ENCODE results near the gene ADAMTSL4.
"Not testable (repeated sequence)": the region's sequence is repeated elsewhere in the genome, so short reads cannot be mapped to it uniquely, and the experiment has no call there.

ADAMTSL4 gene

DNA sequence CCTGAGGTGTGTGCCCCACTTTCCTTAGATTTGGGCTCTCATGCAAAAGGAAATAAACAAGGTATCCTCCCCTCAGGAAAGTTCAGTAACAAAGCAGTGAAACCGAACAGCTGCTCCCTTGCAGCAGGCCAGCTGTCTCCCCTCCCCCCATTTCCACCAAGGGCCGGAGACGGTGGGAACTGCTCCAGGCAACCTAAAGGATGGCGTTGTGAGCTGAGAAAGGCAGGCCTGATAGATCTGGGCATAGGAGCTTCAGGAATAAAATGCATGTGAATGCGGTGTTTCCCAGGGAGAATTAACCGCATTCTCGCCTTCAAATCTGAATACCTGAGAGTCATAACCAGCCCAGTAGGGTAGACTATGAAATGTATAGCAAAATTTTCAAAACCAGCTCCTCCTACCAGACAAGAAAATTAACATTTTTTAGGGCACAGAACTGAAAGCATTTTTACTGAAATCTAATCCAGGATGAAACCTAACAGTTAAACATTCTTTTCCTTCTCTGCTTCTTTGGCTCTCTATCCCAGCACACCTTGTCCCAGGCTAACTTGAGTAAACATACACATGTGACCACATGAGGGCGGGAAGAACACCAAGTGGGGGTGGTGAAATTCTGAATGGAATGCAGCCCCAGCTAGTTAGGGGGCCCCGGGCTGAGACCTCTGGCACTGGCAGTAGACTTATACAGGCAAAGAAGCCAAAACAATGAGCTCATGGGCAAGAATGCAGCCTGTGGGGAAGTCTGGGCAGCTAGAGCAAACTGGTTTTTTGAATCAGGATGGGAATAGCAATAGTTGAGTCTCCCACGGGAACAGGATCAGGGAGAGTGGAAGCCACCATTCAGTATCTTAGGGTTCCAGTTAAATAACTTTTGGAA, 18.7 kb downstream of the ADAMTSL4 start:
- no peak for DNase-seq

DNA sequence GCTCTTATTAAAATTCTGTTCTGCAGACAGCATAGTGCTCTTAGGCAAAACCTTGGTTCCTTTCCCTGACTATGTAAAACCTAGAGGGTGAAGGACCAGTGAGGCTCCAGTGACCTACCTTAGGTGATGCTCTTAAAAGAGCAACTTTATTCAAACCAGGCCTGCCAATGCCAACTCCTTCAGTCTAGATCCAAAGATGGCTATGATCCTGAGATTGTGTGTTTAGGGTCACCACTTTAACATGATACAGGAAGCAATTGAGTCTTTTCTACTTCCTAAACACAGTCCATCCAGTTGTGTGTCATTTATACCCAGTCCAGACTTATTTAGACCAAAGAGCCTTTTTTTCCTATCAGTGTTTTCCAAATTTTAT, 19.4 kb downstream of the ADAMTSL4 start:
- no peak for DNase-seq

DNA sequence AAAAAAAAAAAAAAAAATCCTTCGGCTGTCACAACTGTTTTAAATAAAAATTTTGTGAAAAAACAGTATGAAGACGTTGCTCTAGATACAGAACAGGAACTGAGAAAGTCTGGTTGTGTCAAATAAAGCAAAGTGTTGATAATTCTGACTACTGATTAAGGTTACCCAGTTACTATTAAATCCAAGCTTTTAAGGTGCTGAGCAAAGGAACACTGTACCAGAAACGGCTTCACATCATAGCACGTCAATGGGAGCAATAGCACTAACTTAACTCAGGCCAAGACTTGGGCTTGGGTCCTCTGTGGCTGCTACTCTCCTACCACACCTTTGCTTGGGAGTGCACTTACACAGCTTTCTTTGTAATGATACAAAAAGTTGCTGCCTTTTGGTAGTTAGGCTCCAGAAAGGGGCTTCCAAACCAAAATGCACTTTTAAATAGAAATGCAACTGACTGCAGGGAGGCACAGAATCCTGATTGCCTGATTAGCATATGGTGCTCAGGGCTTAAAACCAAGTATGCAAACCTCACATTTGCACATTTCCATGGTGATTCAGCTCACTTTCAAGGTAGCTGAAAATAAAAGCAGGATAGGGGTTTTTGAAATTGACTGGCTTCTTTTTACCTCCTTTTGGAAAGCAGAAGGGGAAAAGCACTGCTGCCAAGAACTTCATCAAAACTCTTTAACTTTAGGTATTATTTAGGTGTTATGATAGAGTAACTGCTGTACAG, 23.9 kb downstream of the ADAMTSL4 start:
- no peak for DNase-seq

DNA sequence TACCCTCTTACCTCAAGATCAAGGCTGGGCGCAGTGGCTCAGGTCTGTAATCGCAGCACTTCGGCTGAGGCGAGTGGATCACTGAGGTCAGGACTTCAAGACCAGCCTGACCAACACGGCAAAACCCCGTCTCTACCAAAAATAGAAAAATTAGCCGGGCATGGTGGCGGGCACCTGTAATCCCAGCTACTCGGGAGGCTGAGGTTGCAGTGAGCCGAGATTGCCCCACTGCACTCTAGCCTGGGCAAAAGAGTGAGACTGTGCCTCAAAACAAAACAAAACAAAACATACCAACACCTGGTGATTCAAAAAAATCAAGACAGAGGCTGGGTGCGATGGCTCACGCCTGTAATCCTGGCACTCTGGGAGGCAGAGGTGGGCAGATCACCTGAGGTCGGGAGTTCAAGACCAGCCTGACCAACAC, 24.5 kb downstream of the ADAMTSL4 start:
- DNase-seq = not testable (repeated sequence)

DNA sequence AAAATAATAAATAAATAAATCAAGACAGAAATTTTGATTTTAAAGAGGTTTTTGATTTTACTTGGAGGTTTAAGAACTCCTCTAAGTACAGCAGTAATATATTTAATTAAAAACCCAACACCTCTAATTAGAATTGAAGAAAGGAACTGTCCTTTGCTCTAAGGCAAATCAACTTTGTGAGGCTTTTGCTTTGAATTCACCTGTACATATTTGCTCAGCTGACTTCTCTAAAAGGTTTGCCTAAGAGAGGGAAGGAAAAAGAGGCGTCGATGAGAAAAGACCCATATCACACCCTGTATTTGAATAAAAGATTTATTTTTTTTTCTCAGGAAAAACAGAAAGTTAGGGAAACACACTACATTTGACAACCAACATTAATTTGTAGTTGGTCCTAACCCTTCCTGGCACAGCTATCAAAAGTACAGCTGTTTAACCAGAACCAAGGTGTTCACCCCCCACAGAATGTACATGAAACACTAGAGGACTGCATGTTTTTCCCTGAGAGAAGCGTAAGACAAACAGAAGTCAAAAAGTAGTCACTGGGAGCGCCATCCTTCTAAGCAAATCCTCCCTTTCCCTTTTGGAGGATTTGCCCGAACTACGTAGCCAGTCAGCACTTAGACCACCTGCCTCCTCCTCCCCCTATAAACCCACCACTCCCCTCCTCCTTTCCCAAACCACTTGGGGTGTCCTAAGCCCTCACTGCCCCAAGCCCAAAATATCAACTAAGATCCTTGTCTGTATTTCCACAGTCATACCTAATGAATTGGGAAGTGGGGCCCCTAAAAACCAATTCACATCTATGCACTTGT, 25.3 kb downstream of the ADAMTSL4 start:
- no peak for DNase-seq

DNA sequence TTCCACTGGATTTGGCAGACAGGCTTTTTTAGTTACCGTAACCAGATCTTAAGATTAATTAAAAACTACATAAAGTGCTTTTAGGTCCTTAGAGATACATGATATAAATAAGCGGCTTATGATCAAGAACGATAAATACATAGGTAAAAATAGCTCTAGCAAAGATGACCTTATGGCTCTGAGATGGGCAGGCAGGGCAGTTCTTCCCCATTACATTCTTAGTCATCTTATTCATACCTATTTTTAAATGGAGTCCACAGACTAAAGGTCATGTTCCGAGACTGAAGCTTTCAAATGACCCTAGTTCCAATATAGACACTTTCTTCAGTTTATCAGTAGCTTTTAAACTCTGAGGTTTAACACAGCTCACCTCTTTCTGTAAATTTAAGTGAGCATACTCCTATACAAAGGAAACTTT, 25.9 kb downstream of the ADAMTSL4 start:
- DNase-seq = no peak

DNA sequence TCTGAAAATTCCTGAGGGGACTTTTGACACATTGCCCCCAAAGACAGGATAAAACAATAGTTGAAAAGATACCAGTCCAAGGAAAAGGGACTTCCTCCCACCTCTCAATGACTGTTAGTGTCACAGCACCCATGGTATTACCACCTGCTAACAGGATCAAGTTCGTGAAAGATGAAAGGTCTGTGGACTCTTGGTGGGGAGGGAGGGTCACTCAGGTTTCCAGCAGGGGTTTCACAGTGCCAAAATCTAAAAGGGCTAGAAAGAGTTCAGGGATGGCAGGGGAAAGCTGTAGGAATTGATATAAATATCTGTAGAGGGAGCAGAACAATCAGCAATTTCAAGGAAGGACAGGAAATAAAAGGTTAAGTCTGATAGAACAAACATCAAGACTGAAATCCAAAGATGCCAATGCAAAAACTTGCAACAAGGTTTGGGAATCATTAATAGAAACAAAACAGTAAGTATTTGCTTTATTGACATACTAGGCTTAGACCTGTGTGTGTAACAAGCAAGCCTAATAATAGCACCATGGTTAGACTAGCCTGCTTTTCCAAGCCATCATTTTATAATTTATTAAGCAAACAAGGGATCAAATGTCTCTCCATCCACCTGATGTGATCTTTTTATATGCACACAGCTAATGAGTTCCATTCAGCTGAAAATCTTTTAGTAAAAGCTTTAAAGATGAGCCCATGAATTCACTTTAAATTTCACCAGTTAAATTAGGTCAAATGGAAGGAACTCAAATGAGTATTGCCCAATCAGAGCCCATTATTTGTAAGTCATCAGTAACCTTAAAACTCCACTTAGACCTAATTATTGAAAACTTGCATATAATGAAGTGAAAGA, 26.5 kb downstream of the ADAMTSL4 start:
- DNase-seq = no peak

DNA sequence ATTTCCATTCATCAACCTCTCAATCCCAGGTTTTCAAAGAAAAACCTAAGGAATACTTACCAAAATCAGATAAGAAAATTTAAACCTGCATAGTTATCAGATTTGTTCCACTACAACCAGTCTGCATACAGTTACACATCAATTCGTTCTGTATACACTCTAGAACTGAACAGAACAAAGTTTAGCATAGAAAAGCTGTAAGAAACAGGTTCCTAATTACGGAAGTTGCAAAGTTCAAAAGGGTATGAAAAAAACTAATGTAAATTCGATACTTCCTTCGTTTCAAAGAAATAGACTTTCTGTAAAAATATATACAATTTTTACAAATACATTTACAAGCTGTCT, 27.1 kb downstream of the ADAMTSL4 start:
- no peak for DNase-seq

DNA sequence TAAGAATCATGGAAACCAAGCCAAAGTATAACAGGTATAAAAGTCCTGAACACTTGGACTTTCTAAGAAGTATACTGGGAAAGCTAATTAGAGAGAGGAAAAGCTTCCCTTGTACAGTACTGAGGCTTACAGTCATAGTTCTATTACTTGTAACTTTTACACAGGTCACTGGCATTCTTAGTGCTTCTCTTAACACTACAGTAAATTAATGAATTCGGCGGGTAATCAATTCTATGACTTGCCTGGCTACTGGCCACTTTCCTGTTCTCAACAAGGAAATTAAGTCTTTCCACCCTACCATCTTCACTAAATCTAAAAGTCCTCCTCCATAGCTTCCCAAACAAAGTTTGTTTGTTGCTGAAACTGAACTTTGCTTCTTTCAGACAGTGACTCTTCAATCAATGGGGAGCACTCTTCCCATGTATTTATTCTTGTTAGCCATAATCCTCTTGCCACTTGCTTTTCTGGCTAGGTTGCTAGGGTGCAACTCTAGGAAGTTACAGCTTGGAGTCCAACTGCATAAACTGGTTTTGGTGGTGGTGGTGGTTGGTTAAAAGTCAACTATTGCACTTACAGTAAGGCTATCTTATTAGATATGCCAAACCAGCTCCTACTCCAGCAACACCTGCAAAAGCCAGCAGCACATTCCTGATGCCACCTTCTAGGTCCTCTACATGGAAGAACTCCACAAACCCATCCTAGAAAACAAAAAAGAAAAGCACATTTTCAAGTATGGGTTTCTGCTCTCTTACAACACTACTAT, 27.8 kb downstream of the ADAMTSL4 start:
- DNase-seq = no peak

DNA sequence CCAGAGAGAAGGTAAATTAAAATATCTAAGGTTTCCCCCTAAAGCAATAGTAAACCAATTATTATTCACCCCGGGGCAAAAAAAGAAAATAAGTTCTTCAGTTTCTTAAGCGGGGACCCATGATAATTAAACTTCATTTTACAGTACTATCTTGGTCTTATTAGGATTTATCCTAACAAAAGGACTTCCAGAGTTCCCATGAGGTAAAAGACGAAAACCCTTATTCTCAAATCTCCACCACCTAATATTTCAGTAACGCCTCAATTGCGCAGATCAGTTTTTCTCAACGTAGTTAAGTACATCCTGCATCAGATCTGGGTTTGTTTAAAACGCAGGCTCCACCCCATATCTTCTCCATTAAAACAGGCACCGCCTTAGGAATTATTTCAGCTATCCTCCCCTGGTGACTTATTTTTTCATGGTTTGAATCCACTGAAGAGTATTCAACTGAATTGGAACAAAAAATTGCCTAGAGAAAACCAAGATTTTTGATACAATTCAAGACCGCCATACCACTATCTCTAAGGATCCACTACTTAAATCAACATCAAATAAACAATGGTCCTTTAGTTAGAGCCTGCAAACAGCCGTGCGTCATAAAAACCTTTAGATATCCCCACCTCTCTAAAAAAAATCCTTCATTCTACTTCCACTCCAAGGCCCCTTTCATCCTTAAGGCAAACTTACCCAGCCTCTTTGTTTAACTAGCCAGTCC, 28.5 kb downstream of the ADAMTSL4 start:
- no peak for DNase-seq

DNA sequence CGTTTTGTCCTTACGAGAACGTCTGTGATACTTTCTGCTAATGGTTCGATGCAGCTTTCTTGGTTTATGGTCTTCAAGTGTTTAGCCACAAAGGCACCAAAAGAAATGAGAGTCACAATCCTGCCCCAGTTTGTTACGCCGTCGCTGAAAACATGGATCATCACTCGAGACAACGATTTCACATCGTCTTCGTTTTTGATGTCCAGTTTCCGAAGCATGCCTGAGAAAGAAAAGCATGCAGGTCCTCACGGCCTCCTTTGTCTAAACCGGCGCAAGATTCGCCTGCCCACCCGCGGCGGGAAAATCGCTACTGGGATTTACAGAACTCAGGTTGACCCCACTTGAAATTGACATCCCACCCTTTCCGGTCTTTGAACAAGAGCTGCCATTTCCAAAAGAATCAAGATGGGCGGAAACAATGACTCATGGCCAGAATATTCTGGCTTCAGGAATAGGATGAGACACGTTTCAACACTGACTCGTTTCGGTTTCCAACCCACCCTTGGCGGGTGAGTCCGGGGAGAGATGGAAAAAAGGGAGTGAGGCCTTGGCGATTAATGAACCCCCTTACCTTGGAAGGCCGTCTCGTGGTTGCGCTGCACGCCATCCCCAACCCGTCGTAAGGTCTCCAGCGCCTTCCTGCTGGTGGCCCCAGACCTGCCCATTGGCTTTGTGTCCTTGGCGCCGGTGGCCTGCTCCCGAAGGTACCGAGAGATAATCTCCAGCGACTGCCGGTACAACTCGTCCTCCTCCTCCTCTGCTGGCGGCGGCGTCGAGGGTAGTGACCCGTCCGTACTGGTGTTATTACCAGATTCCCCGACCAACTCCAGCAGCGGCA, 29.3 kb downstream of the ADAMTSL4 start:
- DNase-seq = no peak

DNA sequence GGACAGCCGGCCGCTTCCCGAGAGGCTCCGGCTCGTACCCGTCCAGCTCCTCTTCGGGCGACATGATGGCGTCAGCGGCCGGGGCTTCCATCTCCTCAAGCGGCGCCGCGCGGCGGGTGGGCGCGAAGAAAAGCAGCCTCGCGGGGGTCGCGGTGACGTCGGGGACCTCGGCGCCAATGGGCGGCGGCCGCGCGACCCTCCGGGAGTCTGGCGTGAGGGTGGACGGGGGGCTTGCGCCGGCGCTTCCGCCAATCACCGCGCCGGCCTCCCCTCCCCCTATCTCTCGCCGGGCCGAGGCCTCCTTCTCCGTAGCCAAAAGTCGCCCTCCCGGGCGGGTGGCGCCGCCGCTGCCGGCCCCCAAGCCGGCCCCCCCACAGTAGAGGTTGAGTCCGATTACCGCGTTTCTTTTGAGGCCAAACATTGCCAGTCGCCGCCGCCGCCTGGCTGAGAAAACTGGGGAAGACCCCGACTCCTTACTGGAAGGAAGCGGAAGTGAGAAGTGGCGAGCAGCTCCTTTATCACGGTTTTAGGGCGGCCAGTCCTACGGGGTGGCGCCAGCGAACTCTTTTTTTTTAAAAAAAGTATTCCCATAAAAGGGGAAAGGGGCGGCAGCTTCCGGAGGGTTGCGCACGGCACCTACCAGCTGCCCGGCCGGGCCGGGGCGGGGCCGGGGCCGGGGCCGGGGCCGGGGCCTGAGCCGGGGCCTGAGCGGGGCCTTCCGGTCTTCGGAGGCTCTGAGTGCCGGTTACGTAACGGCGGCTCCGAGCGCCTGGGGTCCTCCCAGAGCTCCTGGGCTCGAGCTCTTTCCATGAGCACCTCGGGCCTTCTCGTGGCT, 30.1 kb downstream of the ADAMTSL4 start, which contains the start of gene MCL1:
Gene MCL1, minus strand, starts transcription at position 501 of the 835 bp plus-strand sequence. Its CDS starts 80 bp downstream, at position 421.
- DNase-seq = peak; percentile 73

DNA sequence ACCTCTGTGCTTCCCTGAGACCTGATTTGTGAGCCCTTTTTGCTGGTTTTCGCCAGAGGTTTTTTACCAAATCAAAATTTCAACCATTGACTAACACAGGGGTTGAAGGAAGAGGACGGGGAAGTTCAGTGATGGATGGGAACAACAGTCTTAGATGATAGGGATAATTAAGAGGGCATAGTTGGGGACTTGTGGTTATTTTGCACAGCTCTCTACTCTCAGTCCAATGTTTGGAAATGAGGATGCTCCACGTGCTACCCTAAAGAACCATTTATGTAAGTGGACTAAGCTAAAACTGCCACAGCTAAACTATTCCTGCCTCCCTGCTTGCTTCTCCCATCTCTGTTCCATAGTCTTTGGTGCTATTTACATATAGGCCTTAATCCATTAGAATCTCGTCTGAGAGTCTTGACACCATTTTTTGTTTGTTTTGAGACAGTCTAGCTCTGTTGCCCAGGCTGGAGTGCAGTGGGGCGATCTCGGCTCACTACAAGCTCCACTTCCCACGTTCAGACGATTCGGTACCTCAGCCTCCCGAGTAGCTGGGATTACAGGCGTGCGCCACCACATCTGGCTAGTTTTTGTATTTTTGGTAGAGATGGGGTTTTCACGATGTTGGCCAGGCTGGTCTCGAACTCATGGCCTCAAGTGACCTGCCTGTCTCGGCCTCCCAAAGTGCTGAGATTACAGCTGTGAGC, 30.9 kb downstream of the ADAMTSL4 start:
- no peak for DNase-seq

DNA sequence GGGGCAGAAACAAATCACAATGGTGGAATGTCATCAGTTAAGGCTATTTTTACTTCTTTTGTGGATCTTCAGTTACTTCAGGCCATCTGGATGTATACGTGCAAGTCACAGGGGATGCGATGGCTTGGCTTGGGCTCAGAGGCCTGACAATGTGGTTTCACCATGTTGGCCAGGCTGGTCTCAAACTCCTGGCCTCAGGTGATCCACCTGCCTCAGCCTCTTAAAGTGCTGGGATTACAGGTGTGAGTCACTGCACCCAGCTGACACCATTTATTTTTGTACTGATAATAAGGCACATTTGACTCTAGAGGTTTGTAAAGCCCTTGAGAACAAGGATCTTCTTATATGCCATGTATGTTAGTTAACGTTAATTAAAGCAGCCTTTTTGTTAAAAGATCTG, 31.8 kb downstream of the ADAMTSL4 start:
- DNase-seq = not testable (repeated sequence)

DNA sequence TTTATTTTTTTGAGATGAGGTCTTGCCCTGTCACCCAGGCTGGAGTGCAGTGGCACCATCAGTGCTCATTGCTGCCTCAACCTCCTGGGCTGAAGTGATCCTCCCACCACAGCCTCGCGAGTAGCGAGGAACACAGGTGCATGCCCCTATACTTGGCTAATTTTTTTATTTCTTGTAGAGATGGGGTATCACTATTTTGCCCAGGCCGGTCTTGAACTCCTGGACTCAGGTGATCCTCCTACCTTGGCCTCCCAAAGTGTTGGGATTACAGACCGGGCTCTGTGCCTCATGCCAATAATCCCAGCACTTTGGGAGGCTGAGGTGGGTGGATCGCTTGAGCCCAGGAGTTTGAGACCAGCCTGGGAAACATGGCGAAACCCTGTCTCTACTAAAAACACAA, 32.2 kb downstream of the ADAMTSL4 start:
- DNase-seq = not testable (repeated sequence)

DNA sequence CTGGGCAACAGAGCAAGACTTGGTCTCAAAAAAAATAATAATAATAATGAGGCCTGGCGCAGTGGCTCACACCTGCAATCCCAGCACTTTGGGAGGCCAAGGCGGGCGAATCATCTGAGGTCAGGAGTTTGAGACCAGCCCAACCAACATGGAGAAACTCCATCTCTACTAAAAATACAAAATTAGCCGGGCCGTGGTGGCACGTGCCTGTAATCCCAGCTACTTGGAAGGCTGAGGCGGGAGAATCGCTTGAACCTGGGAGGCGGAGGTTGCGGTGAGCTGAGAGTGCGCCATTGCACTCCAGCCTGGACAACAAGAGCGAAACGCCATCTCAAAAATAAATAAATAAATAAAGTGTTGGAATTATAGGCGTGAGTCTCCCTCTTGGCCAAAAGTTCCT, 32.8 kb downstream of the ADAMTSL4 start:
- DNase-seq = not testable (repeated sequence)

DNA sequence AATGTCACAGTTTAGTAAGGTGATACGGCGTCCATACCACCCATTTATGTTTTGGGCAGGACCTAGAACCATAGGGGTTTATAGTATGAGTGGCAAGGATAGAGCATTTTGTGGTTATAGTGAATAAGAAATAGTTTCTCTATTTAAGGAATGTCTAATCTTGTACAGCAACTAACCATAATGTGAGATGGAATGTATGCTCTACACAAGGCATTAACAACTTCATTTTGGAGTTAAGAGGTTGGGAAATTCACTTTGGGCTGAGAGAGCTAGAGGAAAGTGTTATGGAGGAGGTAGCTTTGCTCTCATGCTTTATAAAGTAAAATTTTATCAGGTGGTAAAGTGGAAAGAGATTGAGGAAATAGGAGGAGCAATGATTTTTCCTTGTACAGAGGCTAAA, 33.2 kb downstream of the ADAMTSL4 start:
- no peak for DNase-seq
